GM12801 (cell line): ENCODE data around the gene GARIN5B.
"Not testable (repeated sequence)": the region's sequence is repeated elsewhere in the genome, so short reads cannot be mapped to it uniquely, and the experiment has no call there.

Experiments
- TF ChIP-seq, protein P1 (sequence below): IDR thresholded peaks from one replicate; pipeline ENCODE4 v1.5.1; 2011; ENCODE audit warnings: control low read depth; ENCODE audit not compliant: insufficient read length; ENCODE audit errors: extremely low read depth

GARIN5B gene

DNA sequence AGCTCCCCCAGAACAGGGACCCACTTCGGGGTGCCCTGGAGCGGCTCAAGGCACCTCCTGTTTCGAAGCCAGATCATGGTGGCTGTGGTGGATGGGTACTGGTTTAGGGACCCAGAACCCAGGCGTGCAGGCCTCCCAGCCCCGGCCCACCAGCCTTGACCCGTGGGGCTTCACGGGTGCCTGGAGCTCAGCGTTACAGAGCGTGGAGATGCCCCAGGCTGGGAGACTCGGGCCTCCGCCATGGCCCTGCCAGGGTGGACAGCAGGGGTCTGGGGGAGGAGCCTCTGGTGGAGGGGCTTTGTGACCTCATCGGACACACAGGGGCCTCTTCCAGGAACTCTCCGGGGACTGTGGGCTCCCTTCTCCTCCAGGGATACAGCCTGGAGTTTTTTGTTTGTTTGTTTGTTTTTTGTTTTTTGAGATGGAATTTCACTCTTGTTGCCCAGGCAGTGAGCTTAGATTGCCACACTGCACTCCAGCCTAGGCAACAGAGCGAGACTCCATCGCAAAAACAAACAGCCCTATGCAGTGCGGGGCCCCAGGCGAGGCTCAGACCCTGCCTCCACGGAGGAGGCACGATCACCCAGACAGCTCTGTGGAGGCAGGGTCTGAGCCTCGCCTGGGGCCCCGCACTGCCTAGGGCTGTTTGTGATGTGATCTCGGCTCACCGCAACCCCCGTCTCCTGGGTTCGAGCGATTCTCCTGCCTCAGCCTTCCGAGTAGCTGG lies at the start of gene GARIN5B:
TSS of gene GARIN5B (minus strand) at position 271 of the 727 bp plus-strand sequence. CDS start at position 77, 194 bp downstream.
- TF ChIP-seq, protein P1, sequence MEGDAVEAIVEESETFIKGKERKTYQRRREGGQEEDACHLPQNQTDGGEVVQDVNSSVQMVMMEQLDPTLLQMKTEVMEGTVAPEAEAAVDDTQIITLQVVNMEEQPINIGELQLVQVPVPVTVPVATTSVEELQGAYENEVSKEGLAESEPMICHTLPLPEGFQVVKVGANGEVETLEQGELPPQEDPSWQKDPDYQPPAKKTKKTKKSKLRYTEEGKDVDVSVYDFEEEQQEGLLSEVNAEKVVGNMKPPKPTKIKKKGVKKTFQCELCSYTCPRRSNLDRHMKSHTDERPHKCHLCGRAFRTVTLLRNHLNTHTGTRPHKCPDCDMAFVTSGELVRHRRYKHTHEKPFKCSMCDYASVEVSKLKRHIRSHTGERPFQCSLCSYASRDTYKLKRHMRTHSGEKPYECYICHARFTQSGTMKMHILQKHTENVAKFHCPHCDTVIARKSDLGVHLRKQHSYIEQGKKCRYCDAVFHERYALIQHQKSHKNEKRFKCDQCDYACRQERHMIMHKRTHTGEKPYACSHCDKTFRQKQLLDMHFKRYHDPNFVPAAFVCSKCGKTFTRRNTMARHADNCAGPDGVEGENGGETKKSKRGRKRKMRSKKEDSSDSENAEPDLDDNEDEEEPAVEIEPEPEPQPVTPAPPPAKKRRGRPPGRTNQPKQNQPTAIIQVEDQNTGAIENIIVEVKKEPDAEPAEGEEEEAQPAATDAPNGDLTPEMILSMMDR = no peak

DNA sequence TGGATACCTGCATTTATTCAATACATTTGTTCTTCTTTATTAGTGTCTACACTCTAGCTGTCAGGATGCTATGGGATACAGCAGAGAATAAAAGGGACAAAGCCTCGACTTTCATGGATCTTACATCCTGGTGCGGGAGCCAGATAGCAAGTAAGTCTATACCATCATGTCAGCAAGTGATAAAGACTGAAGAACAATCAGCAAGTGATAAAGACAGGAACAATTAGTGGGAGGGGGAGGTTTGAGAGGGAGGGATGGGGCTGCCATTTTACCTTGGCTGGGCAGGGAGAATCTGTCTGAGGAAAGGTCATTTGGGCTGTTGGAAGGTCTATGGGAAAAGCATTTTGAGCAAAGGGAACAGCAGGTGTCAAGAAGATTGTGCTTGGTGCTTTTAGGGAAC lies 47.1 kb upstream of the GARIN5B start:
- TF ChIP-seq, protein P1 = no peak

DNA sequence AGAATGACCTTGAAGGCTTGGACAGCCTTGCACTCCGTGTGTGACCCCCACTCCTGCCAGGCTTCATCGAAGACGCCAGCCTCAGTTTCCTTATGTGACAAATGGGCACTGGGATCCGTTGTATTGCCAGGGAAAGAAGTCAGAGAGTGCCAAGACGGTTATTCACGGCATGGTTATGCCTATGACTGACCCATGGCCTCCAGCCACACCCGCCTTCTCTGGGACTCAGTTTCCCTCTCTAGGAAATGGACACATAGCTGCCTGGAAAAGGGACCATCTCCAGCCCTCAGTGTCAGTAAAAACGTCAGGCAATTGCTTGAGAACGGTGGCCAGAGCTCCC lies 45.4 kb upstream of the GARIN5B start:
- TF ChIP-seq, protein P1 = no peak

DNA sequence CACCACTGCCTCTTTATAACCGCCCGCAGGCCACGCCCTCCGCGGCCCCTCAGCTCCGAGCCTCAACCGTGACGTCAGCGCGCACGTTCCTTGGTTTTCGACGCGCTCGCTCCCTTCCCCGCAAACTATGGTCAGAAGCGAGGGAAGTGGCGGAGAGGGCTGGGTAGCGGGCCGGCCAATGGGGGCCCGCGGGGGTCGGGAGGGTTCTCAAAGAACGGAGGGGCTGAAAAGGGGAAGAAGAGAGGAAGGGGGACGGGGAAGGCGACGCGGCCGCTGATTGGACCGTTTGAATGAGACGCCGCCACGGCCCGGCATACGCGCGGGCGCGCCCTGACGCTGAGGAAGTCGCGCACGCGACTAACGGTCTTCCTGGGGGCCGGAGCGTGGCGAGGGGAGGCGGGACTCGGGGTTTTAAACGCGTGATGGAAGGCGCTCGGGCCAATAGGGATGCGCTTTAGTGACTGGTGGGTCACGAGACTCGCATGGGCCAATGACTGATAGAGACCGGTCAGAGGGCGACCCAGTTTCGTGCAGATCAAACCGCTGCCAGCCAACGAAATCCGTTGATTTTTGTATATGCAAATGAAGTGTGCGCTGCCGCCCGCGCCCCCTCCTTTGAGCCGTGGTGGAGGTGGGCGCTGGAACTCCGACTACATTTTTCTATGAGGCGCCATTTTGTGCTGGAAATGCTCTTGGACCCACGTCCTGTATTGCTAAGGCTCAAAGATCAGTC lies 44.9 kb upstream of the GARIN5B start:
- TF ChIP-seq, protein P1 = no peak

DNA sequence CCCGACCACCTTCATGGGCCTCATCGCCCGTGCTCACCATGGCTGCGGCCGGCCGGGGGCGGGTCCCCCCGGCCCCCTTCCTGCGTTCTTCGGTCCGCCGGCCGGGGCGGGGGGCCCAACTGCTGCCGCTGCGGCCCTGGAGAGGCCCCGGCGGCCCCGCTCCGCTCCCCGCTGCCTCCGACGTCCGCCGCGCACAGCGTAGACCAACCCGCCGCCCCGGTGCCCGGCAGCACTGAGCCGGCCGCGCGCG lies 44.4 kb upstream of the GARIN5B start, which contains the start of gene UBE2S:
TSS of gene UBE2S (minus strand) at position 239 of the 250 bp plus-strand sequence. CDS start at position 40, 199 bp downstream.
- TF ChIP-seq, protein P1 = not testable (repeated sequence)

DNA sequence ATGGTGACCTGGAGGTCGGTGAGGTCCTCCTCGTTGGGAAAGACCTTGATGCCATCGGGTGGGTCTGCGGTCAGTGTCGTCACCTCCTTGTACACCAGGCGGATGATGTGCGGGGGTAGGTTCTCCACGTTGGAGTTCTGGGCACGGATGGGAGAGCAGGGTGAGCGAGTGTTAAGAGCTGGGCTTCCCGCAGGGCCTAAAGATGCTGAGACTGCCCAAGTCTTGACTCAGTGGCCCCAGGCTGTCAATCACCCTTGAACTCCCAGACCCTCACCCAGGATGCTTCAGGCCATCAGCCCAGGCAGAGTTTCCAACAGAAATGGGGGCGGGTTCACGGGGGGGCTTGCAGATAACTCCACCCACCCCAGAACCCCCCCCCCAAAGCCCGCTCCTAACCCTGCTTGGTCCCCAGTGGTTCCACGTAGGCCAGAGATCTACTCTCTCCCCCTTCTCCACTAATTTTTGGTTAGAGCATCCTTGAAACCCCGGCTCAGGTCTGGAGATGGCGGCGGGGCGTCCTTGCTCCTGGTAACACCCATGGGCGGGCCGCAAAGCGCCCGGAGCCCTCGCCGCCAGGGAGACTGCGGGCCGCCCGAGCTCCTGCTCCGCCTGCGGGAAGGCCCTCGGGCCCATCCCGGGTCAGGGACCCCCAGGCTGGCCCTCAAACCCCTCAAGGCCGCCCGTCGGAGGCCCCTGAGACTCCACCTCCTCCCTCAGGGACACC lies 43.9 kb upstream of the GARIN5B start:
- TF ChIP-seq, protein P1 = no peak

DNA sequence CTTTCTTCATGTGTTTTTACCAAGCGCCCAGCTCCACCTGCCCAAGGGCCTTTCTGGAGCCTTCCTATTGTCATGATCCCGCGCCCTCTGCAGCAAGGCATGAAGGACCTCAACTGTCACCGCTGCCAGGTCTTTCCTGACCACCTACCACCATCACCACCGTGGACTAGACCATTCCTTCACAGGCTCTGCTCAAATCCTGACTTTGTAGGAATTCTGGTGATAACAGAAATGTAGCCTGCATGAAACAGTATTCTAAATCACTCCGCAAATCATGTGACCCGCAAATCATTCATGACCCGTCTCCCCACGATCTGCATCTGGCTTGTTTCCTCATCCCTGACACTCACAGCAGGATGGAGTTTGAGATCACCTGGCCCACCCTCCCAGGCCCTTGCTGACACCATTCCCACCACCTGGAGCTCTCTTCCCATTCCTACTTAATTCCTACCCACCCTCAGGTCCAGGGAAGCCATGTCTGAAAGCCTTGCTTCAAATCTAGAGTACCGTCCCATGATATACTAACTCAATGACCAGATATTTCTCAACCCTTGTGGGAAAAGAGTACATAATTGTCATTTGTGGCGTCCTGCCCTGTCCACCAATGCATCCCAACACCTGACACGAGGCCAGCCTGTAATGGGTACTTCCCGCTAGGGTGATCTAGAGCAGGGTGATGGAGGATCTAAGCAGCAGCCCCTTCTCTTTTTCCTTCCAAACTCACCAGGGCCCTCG lies 43.2 kb upstream of the GARIN5B start:
- TF ChIP-seq, protein P1 = no peak
